Bronchial epithelial cell (primary cell): Measurements from ENCODE around the gene CHD5. TPM values are rescaled to one million over a fixed set of nuclear protein-coding genes. Genes with fewer than 3 reads are reported as not detected.
A peak's percentile ranks its signal among the peaks of the same experiment; 100 is the strongest.

Experiments
- DNase-seq: peaks from one replicate; pipeline ENCODE4 v3.0.0-alpha.2; 2010; ENCODE audit warnings: low read depth
- FAIRE-seq: peaks from 2 replicates; lab custom pipeline; 2011; peaks lifted over from hg19 to GRCh38; lab: Jason Lieb, UNC
- H3K27me3 ChIP-seq: 2 replicates; pipeline ENCODE4 v1.5.1; 2011; ENCODE audit warnings: low read length; ENCODE audit not compliant: control insufficient read depth, insufficient read depth
- H3K36me3 ChIP-seq: 2 replicates; pipeline ENCODE4 v1.5.1; 2011; ENCODE audit warnings: low read length; ENCODE audit not compliant: control insufficient read depth, insufficient read depth
- H3K4me3 ChIP-seq: 2 replicates; pipeline ENCODE4 v1.5.1; 2011; ENCODE audit warnings: mild to moderate bottlenecking, low read depth, low read length, control low read depth
- total RNA-seq: library from RNA; depleted of rRNA; stranded (reverse); fragments of >200 nt; gene quantifications from 2 replicates; pipeline ENCODE4 v1.2.1, GENCODE V29; 2014
- TF ChIP-seq, protein P1 (sequence below): IDR thresholded peaks from 2 replicates; pipeline ENCODE4 v1.5.1; 2011; ENCODE audit warnings: mild to moderate bottlenecking, moderate library complexity, low read length, control low read depth, inconsistent platforms; ENCODE audit not compliant: insufficient read depth, severe bottlenecking

Gene CHD5
- total RNA-seq, 1 donor from 2014 or later, result 0.26 TPM

DNA sequence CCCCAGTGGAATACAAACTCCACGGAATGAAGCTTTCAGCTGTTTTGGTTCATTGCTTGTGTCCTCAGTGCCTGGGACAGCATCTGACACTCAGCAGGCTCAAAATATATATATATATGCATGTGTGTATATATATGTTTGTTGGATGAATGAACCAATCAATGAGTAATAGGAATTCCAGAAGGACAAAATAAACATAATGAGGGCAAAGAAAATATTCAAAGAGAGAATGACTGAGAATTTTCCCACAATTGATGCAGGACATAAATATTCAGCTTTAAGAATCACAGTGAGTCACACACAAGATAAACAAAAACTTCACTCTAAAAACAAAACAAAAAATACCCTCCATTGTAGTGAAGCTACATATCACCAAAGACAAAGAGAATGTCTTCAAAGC is 64.0 kb downstream of the CHD5 start:
- Histone ChIP-seq H3K4me3 (no peak overlapping the region), H3K27me3 (peaks cover 4% of the 10 kb centered on the region), H3K36me3 (no peaks in the 10 kb centered on the region)
- FAIRE-seq, result no peak
- TF ChIP-seq, protein P1, sequence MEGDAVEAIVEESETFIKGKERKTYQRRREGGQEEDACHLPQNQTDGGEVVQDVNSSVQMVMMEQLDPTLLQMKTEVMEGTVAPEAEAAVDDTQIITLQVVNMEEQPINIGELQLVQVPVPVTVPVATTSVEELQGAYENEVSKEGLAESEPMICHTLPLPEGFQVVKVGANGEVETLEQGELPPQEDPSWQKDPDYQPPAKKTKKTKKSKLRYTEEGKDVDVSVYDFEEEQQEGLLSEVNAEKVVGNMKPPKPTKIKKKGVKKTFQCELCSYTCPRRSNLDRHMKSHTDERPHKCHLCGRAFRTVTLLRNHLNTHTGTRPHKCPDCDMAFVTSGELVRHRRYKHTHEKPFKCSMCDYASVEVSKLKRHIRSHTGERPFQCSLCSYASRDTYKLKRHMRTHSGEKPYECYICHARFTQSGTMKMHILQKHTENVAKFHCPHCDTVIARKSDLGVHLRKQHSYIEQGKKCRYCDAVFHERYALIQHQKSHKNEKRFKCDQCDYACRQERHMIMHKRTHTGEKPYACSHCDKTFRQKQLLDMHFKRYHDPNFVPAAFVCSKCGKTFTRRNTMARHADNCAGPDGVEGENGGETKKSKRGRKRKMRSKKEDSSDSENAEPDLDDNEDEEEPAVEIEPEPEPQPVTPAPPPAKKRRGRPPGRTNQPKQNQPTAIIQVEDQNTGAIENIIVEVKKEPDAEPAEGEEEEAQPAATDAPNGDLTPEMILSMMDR, result no peak
- peak; percentile 57 for DNase-seq

DNA sequence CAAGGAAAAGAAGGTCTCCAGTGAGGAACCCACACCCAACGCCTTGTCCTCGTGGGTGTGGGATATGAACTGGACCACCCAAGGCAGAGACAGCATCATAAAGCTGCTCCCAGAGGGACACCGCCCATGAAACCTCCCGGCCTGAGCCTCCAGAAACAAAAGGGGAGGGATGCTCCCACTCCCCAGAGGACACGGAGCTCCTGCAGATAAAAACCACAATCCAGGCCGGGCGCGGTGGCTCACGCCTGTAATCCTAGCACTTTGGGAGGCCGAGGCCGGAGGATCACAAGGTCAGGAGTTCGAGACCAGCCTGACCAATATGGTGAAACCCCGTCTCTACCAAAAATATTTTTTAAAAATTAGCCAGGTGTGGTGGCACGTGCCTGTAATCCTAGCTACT is 66.4 kb downstream of the CHD5 start:
- no peak for FAIRE-seq

DNA sequence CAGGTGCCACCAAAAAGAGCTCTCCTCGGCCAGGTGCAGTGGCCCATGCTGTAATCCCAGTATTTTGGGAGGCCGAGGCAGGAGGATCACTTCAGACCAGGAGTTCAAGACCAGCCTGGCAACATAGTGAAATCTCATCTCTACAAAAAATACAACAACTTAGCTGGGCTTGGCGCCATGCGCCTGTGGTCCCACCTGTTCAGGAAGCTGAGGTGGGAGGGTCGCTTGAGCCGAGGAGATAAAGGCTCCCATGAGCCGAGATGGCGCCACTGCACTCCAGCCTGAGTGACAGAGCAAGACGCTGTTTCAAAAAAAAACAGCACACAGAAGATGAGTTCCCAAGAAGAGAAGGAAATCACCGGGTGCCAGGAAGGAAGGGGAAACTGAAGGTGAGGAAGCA is 67.0 kb downstream of the CHD5 start:
- no peaks in the 10 kb centered on the region for H3K36me3 ChIP-seq
- DNase-seq (no peak), FAIRE-seq (no peak)
- H3K27me3 ChIP-seq, result peaks cover 4% of the 10 kb centered on the region
- TF ChIP-seq, protein P1, result no peak
- no peak overlapping the region for H3K4me3 ChIP-seq

More for the DNA sequence above, 66.4 kb downstream of the CHD5 start:
- H3K36me3 ChIP-seq, result no peaks in the 10 kb centered on the region
- TF ChIP-seq, protein P1, result no peak
- no peak for DNase-seq
- H3K27me3 ChIP-seq, result peaks cover 4% of the 10 kb centered on the region
- no peak overlapping the region for H3K4me3 ChIP-seq

GRCh38 chr1:6112690-6113005 is 67.5 kb downstream of the CHD5 start:
- FAIRE-seq, result no peak
- Histone ChIP-seq H3K4me3 (no peak overlapping the region), H3K36me3 (no peaks in the 10 kb centered on the region), H3K27me3 (peaks cover 4% of the 10 kb centered on the region)
- no peak for DNase-seq
- TF ChIP-seq, protein P1, result no peak

- TF ChIP-seq, protein P1, result no peak
- H3K27me3 ChIP-seq, result peaks cover 4% of the 10 kb centered on the region
- H3K4me3 ChIP-seq, result no peak overlapping the region
- no peak for DNase-seq
- H3K36me3 ChIP-seq, result no peaks in the 10 kb centered on the region
- FAIRE-seq, result no peak
These were observed 68.0 kb downstream of the CHD5 start for GRCh38 chr1:6111991-6112689.

DNA sequence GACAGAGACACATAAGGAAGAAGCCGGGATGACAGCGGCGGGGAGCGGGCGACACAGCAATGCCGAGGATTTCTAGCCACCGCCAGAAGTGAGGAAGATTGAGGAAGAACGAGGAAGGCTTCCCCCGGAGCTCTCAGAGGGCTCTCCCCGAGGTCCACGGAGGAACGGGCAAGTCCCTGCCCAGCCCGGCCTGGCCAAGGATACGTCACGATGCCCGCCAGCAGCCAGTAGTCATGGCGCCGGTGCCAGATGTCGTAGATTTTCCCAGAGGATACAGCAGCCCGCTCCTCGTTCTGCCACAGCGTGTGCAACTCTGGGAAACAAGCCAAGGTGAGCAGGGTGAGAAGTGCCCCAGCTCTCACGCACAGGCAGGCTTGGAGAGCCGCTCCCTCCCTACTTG is 68.5 kb downstream of the CHD5 start:
- FAIRE-seq (no peak), DNase-seq (no peak)
- Histone ChIP-seq H3K36me3 (no peaks in the 10 kb centered on the region), H3K27me3 (peaks cover 4% of the 10 kb centered on the region), H3K4me3 (no peak overlapping the region)
- TF ChIP-seq, protein P1, result no peak
